PC-3 (cell line): ENCODE measurements around the gene ACY1. TPM values are rescaled to one million over a fixed set of nuclear protein-coding genes. Genes with fewer than 3 reads are reported as not detected.

ENCODE experiments used
- ATAC-seq: fragments of 200-7000 bp; cut with Tn5 transposase; 2 replicates; pipeline ENCODE4 v1.9.1; 2020; ENCODE audit warnings: mild to moderate bottlenecking, moderate library complexity
- BruUV-seq: library from RNA; stranded (reverse); fragments of 400-500 nt; replicated peaks from 2 replicates; lab custom pipeline; 2021; lab: Mats Ljungman, UMichigan
- CTCF ChIA-PET: fragments of 300-600 bp; sonication (Branson Sonifier 250); formaldehyde crosslinking; loops from one replicate; lab custom pipeline; 2022; ENCODE audit warnings: antibody characterized with exemption; lab: Charles Lee
- POLR2A ChIA-PET: fragments of 300-600 bp; sonication (Branson Sonifier 250); formaldehyde crosslinking; loops from one replicate; lab custom pipeline; 2022; ENCODE audit warnings: antibody characterized with exemption; ENCODE audit not compliant: unreplicated experiment; lab: Charles Lee
- DNase-seq: peaks from one replicate; pipeline ENCODE4 v3.0.0-alpha.2; 2015
- H2AFZ ChIP-seq: fragments of 300-600 bp; sonication (generic); 2 replicates; pipeline ENCODE4 v1.6.0; 2016; ENCODE audit warnings: antibody characterized with exemption, low read length
- H3F3A ChIP-seq: fragments of 300-600 bp; sonication (generic); one replicate; pipeline ENCODE4 v1.6.0; 2017; ENCODE audit warnings: antibody characterized with exemption, low read length, control low read depth, mild to moderate bottlenecking; ENCODE audit not compliant: unreplicated experiment
- H3K27ac ChIP-seq: fragments of 300-600 bp; sonication (generic); 2 replicates; pipeline ENCODE4 v1.5.1; 2016; ENCODE audit warnings: mild to moderate bottlenecking, low read length
- H3K27me3 ChIP-seq: fragments of 300-600 bp; sonication (generic); 2 replicates; pipeline ENCODE4 v1.6.1; 2016; ENCODE audit warnings: low read length, mixed read lengths
- H3K36me3 ChIP-seq: fragments of 300-600 bp; sonication (generic); 2 replicates; pipeline ENCODE4 v1.6.1; 2016; ENCODE audit warnings: low read depth, mixed run types, low read length, mixed read lengths
- H3K4me1 ChIP-seq: fragments of 300-600 bp; sonication (generic); 2 replicates; pipeline ENCODE4 v1.5.1; 2016; ENCODE audit warnings: low read length; ENCODE audit not compliant: insufficient read depth
- H3K4me2 ChIP-seq: fragments of 300-600 bp; sonication (generic); 2 replicates; pipeline ENCODE4 v1.6.0; 2016; ENCODE audit warnings: low read length
- H3K4me3 ChIP-seq: fragments of 300-600 bp; sonication (generic); 2 replicates; pipeline ENCODE4 v1.5.1; 2016; ENCODE audit warnings: mild to moderate bottlenecking, low read length, mixed read lengths
- H3K79me2 ChIP-seq: fragments of 300-600 bp; sonication (generic); 2 replicates; pipeline ENCODE4 v1.6.1; 2017; ENCODE audit warnings: low read length, mixed read lengths
- H3K9ac ChIP-seq: fragments of 300-600 bp; sonication (generic); 2 replicates; pipeline ENCODE4 v1.6.0; 2016; ENCODE audit warnings: mild to moderate bottlenecking, low read length
- H3K9me2 ChIP-seq: fragments of 300-600 bp; sonication (generic); replicated peaks from 2 replicates; pipeline ENCODE4 v1.6.1; 2016; ENCODE audit warnings: mixed run types, low read length, mixed read lengths
- H3K9me3 ChIP-seq: fragments of 300-600 bp; sonication (generic); 2 replicates; pipeline ENCODE4 v1.6.1; 2016; ENCODE audit warnings: low read length, mixed read lengths
- H4K20me1 ChIP-seq: fragments of 300-600 bp; sonication (generic); 2 replicates; pipeline ENCODE4 v1.6.1; 2016; ENCODE audit warnings: low read length, mixed read lengths
- CTCF ChIP-seq: fragments of 300-600 bp; sonication (generic); conservative IDR thresholded peaks from 2 replicates; pipeline ENCODE4 v1.5.1; 2017; ENCODE audit warnings: antibody characterized with exemption, low read depth, mild to moderate bottlenecking, low read length
- EZH2 ChIP-seq: fragments of 300-600 bp; sonication (generic); IDR thresholded peaks from one replicate; pipeline ENCODE4 v1.6.1; 2017; ENCODE audit warnings: antibody characterized with exemption, mild to moderate bottlenecking, low read length; ENCODE audit not compliant: unreplicated experiment
- EZH2phosphoT487 ChIP-seq: fragments of 300-600 bp; sonication (generic); IDR thresholded peaks from 2 replicates; pipeline ENCODE4 v1.6.1; 2018; ENCODE audit warnings: mild to moderate bottlenecking, antibody characterized with exemption, low read length, borderline replicate concordance
- intact Hi-C: fragments of 100-400 bp; cut with micrococcal nuclease; formaldehyde crosslinking; loops from 2 replicates; pipeline ENCODE4 v1.9.0; 2023
- total RNA-seq: library from RNA; depleted of rRNA; stranded (reverse); fragments of >200 nt; gene quantifications from 2 replicates; pipeline ENCODE4 v1.2.3, GENCODE V29; 2014

Gene ACY1
- total RNA-seq, 1 experiment from 2014 or later = 71.3 TPM

GRCh38 chr3:51938780-51939425, 44.4 kb upstream of the ACY1 start:
- no peak overlapping the region for H3K9ac ChIP-seq
- ChIA-PET CTCF (no interaction called here), POLR2A (no interaction called here)
- DNase-seq = no peak
- peaks cover 33% of the 10 kb centered on the region for H3K4me1 ChIP-seq
- no peaks in the 10 kb centered on the region for H3F3A ChIP-seq
- peaks cover 40% of the 10 kb centered on the region for H3K79me2 ChIP-seq
- no peaks in the 10 kb centered on the region for H3K27me3 ChIP-seq
- H4K20me1 ChIP-seq = peaks cover 28% of the 10 kb centered on the region
- no peak overlapping the region for H3K27ac ChIP-seq
- no peaks in the 10 kb centered on the region for H3K9me2 ChIP-seq
- no peak for ATAC-seq
- peak overlapping the region; percentile 85 for H3K4me2 ChIP-seq
- intact Hi-C loops = no loop called here
- no TSS peak for BruUV-seq
- no peaks in the 10 kb centered on the region for H3K9me3 ChIP-seq
- H3K4me3 ChIP-seq = peak overlapping the region; percentile 92; the same call in 1 of the 2 replicates
- no peak overlapping the region for H2AFZ ChIP-seq
- peaks cover 49% of the 10 kb centered on the region for H3K36me3 ChIP-seq
- TF ChIP-seq CTCF (no peak), EZH2 (no peak), EZH2phosphoT487 (no peak)

DNA sequence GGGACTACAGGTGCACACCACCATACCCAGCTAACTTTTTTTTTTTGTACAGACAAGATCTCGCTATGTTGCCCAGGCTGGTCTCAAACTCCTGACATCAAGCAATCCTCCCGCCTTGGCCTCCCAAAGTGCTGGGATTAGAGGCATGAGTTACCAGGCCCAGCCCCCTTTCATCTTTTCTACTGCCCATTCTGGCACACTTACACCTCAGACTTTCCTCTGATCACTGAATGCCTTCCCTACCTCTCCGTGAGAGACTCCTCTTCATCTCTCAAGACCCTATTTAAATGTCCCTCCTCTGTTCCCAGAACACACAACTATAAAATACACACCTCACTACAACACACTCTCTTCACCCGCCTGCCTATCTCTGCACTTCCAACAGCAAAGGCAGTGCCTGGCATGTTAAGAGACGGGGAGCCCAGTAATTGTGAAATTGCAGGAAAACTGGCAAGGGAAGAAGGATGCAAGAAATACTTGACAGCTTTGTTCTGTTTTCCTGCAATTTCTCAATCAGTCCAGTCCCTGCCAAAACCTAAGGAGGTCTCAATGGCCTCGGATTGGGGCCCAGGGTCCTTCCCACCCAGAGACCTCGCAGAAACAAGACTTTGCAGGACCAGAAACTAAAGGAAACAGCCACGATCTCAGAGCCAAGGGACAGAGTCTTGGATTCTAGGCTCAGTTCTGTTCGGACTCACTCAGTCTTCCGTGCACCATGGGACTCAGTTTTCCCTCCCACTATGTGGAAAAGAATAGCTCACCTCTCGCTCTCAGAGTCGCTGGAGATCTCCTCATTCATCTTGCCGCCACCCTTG, 42.5 kb upstream of the ACY1 start:
- DNase-seq (no peak), ATAC-seq (no peak)
- ChIA-PET POLR2A (interaction anchor here (0.5 to 1.2 kb wide), 2 partner anchors 42 to 303 kb away, joined by 3 to 6 read pairs; partner anchors contain the start of gene ACY1), CTCF (interaction anchor here (0.6 to 2.8 kb wide), 12 partner anchors 16 to 356 kb away, joined by 3 to 46 read pairs (median 3); partner anchors contain the start of genes ABHD14A, ABHD14B, ACY1 and POC1A)
- peaks cover 33% of the 10 kb centered on the region for H3K4me1 ChIP-seq
- H3F3A ChIP-seq = no peaks in the 10 kb centered on the region
- peak overlapping the region; percentile 85 for H3K4me2 ChIP-seq
- no peaks in the 10 kb centered on the region for H3K9me2 ChIP-seq
- H2AFZ ChIP-seq = no peak overlapping the region; the same call in 1 of the 2 replicates
- H4K20me1 ChIP-seq = peaks cover 28% of the 10 kb centered on the region
- H3K27me3 ChIP-seq = no peaks in the 10 kb centered on the region
- peak overlapping the region; percentile 96 for H3K9ac ChIP-seq
- BruUV-seq = TSS peak; percentile 42
- no peaks in the 10 kb centered on the region for H3K9me3 ChIP-seq
- intact Hi-C loops = loop anchor here (5.0 kb wide), 1 partner anchor 269 kb away; the partner anchor contains the start of gene TEX264
- peak overlapping the region; percentile 22 for H3K27ac ChIP-seq
- TF ChIP-seq EZH2phosphoT487 = no peak
- TF ChIP-seq EZH2 = no peak
- TF ChIP-seq CTCF = no peak
- H3K79me2 ChIP-seq = peaks cover 40% of the 10 kb centered on the region
- peak overlapping the region; percentile 92 for H3K4me3 ChIP-seq
- H3K36me3 ChIP-seq = peaks cover 33% of the 10 kb centered on the region
